GM10266 (cell line): Measurements from ENCODE around the gene RHBDF1.

Experiments
- DNase-seq: peaks from one replicate; pipeline ENCODE4 v3.0.0; 2012; ENCODE audit errors: extremely low spot score
- CTCF ChIP-seq: IDR thresholded peaks from 2 replicates; pipeline ENCODE4 v1.5.1; 2012; ENCODE audit warnings: mild to moderate bottlenecking, low read depth; ENCODE audit not compliant: control insufficient read depth, insufficient read depth; ENCODE audit errors: missing control alignments

RHBDF1 gene

GRCh38 chr16:60929-61878 is 11.2 kb downstream of the RHBDF1 start:
- no peak for TF ChIP-seq CTCF

DNA sequence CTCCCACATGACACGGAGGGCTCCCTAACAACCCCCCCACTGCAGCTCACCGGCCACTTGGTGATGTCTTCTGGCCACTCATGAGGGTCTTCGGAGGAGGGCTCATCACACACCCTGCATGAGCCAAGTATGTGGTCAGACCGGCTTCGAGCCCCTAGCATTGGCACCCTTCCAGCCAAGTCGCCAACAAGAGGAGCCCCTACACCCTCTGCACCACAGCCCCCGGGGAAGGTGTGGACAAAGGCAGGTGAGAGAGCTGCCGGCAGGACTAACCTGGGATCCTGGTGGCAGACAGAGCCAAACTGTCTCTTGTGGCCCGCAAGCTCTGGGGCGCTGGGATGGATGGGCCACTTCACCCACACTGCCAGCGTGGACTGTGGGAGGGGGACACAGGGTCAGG is 12.3 kb downstream of the RHBDF1 start:
- DNase-seq: no peak
- TF ChIP-seq CTCF: no peak

More at GRCh38 chr16:60929-61878, 11.2 kb downstream of the RHBDF1 start:
- DNase-seq: no peak

DNA sequence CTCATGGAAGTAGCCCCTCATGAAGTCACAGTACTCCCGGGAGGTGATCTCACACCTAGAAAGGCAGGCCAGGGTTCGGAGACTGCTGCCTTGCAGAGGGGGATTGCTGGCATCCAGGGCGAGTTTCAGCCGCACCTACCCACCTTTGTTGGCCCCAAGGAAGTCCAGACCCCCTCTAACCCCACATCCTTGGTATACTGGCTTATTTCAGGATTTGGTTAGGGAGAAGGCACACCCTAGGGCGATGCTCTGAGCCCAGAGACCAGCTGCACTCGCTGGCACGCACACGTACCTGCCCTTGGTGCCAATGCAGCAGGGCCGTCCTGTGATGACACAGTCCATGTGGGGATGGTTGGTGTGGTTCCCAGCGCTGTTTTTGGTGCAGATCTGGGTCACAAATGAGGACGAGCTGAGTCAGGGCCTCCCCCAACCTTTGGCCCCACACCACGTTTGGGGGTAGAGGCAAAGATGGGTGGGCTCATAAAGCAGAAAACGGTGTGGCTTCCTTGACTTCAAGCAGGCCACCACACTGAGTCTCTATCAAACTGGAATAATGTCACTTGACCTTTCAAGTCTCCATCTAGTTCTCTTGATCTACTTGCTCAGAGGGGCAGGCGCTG is 12.9 kb downstream of the RHBDF1 start:
- no peak for DNase-seq
- no peak for TF ChIP-seq CTCF

GRCh38 chr16:58491-59439 is 13.7 kb downstream of the RHBDF1 start:
- no peak for DNase-seq
- no peak for TF ChIP-seq CTCF

GRCh38 chr16:57711-58110 is 14.7 kb downstream of the RHBDF1 start:
- TF ChIP-seq CTCF: no peak

DNA sequence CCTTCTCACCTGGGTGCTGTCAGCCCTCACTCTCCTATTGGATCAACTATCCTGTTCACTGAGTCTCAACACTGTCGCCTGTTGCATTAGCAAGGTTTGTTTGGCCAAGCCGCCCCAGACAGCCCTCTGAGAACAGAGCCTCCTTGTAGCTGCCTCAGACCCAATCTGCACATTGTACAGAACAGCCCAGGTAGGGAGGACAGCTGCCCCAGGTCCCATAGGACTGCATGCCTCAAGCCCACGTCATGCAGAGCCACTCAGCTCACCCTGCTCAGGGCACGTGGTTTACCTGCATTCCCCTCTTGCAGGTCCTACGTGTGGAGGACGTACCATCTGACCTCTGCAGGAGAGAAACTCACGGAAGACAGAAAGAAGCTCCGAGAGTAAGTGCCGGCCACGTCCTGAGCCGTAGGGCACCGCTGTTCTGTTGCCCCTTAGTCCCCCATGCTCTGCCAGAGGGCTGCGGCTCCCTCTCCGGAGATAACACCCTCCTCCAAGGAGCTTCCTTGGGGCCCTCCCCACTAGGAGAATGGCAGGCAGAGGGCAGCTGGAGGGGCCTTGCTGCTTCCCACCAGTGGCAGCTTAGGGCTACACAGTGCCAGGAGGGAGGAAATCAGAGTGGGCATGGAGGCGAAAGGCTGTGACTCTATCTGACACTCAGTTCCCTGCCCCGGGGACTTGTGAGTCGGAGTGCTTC is 16.1 kb downstream of the RHBDF1 start:
- no peak for TF ChIP-seq CTCF
- no peak for DNase-seq

More at GRCh38 chr16:57711-58110, 14.7 kb downstream of the RHBDF1 start:
- no peak for DNase-seq
